Omental fat pad (tissue), 4 donors: ENCODE data around the gene COL4A3. TPM values are rescaled to one million over a fixed set of nuclear protein-coding genes. Genes with fewer than 3 reads are reported as not detected.

ENCODE experiments used
- total RNA-seq, 4 donors: library from RNA; depleted of rRNA; stranded (reverse); fragments of >200 nt; gene quantifications; one replicate each; pipeline ENCODE4 v1.1.0, GENCODE V29; 2016

The COL4A3 gene
- total RNA-seq, 4 donors from 2014 or later, result 0.24 to 1.7 (median 0.37) TPM

Other genes starting within 250 kb of the COL4A3 start
- 1 to 10 TPM in 1 of 4 donors, under 1 TPM in 3; 0.38 to 1.9 (median 0.64) TPM for gene COL4A4, start 419 bp upstream of the COL4A3 start, total RNA-seq
- 10 to 100 TPM; 67.1 to 98.0 (median 87.4) TPM for gene MFF, start 160.6 kb downstream of the COL4A3 start, total RNA-seq
- gene TM4SF20, start 214.7 kb downstream of the COL4A3 start, total RNA-seq, result not detected
- gene SCYGR1, start 223.3 kb downstream of the COL4A3 start, total RNA-seq, result not detected